ENCODE data around the gene ACSS2. TPM values are rescaled to one million over a fixed set of nuclear protein-coding genes. Genes with fewer than 3 reads are reported as not detected.

Gene ACSS2
- total and polyA plus RNA-seq, 2 of the 8 experiments (the other 6 are each of a cell fraction or from before 2014, with no cell fraction given), result 17.7 to 24.2 TPM

DNA sequence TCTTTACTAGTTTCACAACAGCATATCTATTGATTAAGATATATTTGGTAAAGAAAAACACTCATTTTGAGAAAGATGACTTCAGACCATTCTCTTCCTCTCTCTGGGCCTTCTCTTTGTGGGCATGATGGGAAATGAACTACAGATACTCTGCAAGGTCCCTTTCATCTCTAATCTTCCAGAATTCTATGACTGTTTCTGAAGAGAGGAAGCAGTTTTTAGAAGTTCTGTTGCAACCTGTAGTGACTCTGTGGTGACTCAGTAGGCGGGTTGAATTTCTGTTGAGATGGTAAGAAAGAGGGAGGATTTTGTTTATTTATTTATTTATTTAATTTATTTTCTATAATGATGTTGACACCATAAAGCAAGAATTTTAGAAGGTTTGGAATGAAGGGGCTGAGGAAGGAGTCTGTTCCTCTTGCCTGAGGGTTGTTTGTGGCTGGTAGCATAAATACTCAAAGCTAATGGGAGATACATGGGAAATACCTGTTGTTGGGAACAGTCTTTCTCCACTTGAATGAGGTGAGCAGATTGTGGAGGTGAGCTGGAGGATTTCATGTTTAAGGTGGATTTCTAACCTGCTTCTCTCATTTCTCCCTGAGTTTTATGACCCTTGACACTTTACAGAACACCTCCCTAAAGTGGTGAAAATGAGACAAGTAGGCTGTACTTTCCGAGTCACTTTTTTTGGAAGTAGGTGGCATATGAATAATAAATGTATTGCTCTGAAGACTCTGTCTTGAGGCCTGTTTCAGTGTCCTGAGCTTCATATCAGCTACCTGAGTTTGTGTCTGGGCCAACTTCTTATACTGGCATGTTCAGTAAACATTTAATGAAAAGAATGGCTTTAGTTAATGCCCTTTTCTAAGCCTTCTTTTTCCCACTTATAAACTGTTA lies 15.0 kb downstream of the ACSS2 start:
- Histone ChIP-seq H3K4me1 (replicated peaks in 1 of 4; ENCODE audit: control insufficient read depth in 3 of 4, insufficient read depth in 4 of 4, low read length in 3 of 4) (no peaks in the 10 kb centered on the region), H3K56ac (replicated peaks; ENCODE audit: insufficient read length, low read depth, low read length) (no peak overlapping the region), H3K4ac (replicated peaks; ENCODE audit: insufficient read length, low read depth, low read length) (no peak overlapping the region), H2AK5ac (ENCODE audit: low read depth, low read length) (no peak overlapping the region), H2BK20ac (ENCODE audit: low read length) (no peak overlapping the region), H3K4me3 (ENCODE audit: extremely low read depth in 1 of 4, insufficient read depth in 2 of 4, low read depth in 3 of 4, low read length in 4 of 4) (no peak overlapping the region), H3K27ac (ENCODE audit: low read depth, low read length) (no peak overlapping the region), H3K9ac (replicated peaks in 1 of 4; ENCODE audit: extremely low read depth in 1 of 4, low read depth in 3 of 4, low read length in 3 of 4) (no peak overlapping the region), H3K23me2 (ENCODE audit: low read depth, low read length) (no peaks in the 10 kb centered on the region), H4K91ac (replicated peaks; ENCODE audit: insufficient read length, low read length) (no peak overlapping the region), H3K79me2 (ENCODE audit: control insufficient read depth in 1 of 2, insufficient read depth in 2 of 2, low read length in 2 of 2) (no peaks in the 10 kb centered on the region), H3K79me1 (ENCODE audit: low read depth, low read length) (no peaks in the 10 kb centered on the region; the same call in 1 of the 2 replicates), H4K20me1 (replicated peaks in 1 of 2; ENCODE audit: control insufficient read depth in 1 of 2, insufficient read depth in 2 of 2, low read length in 2 of 2) (no peaks in the 10 kb centered on the region), H4K5ac (ENCODE audit: insufficient read length, low read depth, low read length) (no peak overlapping the region), H2AFZ (ENCODE audit: low read length) (no peak overlapping the region), H2BK12ac (ENCODE audit: low read depth, low read length) (no peak overlapping the region), H3K23ac (ENCODE audit: insufficient read length) (no peak overlapping the region), H3K27me3 (replicated peaks in 1 of 4; ENCODE audit: control insufficient read depth in 3 of 4, extremely low read depth in 1 of 4, insufficient read depth in 3 of 4, low read length in 3 of 4) (no peaks in the 10 kb centered on the region), H2BK15ac (ENCODE audit: low read length) (no peak overlapping the region), H3K18ac (ENCODE audit: extremely low read depth, low read length) (no peak overlapping the region), H3K14ac (ENCODE audit: insufficient read length) (no peak overlapping the region), H4K8ac (ENCODE audit: extremely low read depth, insufficient read depth, low read length) (no peak overlapping the region), H3K36me3 (ENCODE audit: control insufficient read depth in 2 of 4, insufficient read depth in 4 of 4, low read length in 3 of 4) (no peaks in the 10 kb centered on the region), H2BK120ac (replicated peaks; ENCODE audit: low read depth, low read length) (no peak overlapping the region), H2BK5ac (ENCODE audit: low read depth, low read length) (no peak overlapping the region), H3K9me3 (ENCODE audit: insufficient read depth in 2 of 2, low read depth in 1 of 2, low read length in 1 of 2) (no peaks in the 10 kb centered on the region), H3K4me2 (ENCODE audit: insufficient read depth in 1 of 2, low read depth in 2 of 2, low read length in 2 of 2) (no peak overlapping the region)
- DNase-seq (ENCODE audit: low read depth in 1 of 2, low spot score in 2 of 2) (no peak), FAIRE-seq (no peak)
- 92% methylated on average over 2 of the region's 2 CpGs; no CpG with 5 or more reads in 1 of the 2 experiments for WGBS, 2 experiments (ENCODE audit: extremely low coverage in 1 of 2, insufficient coverage in 1 of 2, insufficient read length in 1 of 2, insufficient replicate concordance in 2 of 2, low coverage in 1 of 2, low lambda C conversion rate in 2 of 2, missing lambda C conversion rate in 1 of 2)
- ChIA-PET CTCF (ENCODE audit: partially characterized antibody) (interaction anchor here (1.0 to 3.0 kb wide), 2 partner anchors 16 to 17 kb away, joined by 4 to 13 read pairs; no protein-coding TSS in a partner anchor), POLR2A (ENCODE audit: partially characterized antibody) (no interaction called here)
- TF ChIP-seq CHD1 (IDR thresholded peaks at IDR 0.05; ENCODE audit: low read depth, low read length), result no peak
- TF ChIP-seq FOSL1 (IDR thresholded peaks at IDR 0.05; ENCODE audit: insufficient read depth, low read depth, low read length), result no peak
- TF ChIP-seq, protein P1, sequence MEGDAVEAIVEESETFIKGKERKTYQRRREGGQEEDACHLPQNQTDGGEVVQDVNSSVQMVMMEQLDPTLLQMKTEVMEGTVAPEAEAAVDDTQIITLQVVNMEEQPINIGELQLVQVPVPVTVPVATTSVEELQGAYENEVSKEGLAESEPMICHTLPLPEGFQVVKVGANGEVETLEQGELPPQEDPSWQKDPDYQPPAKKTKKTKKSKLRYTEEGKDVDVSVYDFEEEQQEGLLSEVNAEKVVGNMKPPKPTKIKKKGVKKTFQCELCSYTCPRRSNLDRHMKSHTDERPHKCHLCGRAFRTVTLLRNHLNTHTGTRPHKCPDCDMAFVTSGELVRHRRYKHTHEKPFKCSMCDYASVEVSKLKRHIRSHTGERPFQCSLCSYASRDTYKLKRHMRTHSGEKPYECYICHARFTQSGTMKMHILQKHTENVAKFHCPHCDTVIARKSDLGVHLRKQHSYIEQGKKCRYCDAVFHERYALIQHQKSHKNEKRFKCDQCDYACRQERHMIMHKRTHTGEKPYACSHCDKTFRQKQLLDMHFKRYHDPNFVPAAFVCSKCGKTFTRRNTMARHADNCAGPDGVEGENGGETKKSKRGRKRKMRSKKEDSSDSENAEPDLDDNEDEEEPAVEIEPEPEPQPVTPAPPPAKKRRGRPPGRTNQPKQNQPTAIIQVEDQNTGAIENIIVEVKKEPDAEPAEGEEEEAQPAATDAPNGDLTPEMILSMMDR (IDR thresholded peaks at IDR 0.05; ENCODE audit: control extremely low read depth in 1 of 3, insufficient read depth in 1 of 3, low read depth in 1 of 3, low read length in 3 of 3), result no peak
- no peak for TF ChIP-seq YY1 (IDR thresholded peaks at IDR 0.05; ENCODE audit: low read depth, low read length)
- TF ChIP-seq TAF1 (IDR thresholded peaks at IDR 0.05; ENCODE audit: low read depth, low read length), result no peak
- no peak for TF ChIP-seq CHD2 (IDR thresholded peaks at IDR 0.05; ENCODE audit: low read length)
- TF ChIP-seq HDAC2 (IDR thresholded peaks at IDR 0.05; ENCODE audit: borderline replicate concordance in 1 of 2, low read depth in 2 of 2, low read length in 2 of 2), result no peak
- TF ChIP-seq SP2 (IDR thresholded peaks at IDR 0.05; ENCODE audit: low read length), result no peak
- TF ChIP-seq MAFK (IDR thresholded peaks at IDR 0.05; ENCODE audit: low read depth, low read length), result no peak
- no peak for TF ChIP-seq RBBP5 (IDR thresholded peaks at IDR 0.05; ENCODE audit: borderline replicate concordance, low read depth, low read length)
